HepG2 (cell line): Measurements from ENCODE around the gene PAPPA. TPM values are rescaled to one million over a fixed set of nuclear protein-coding genes. Genes with fewer than 3 reads are reported as not detected.

Experiments
- ATAC-seq: fragments of 200-7000 bp; cut with Tn5 transposase; 3 replicates; pipeline ENCODE4 v1.9.1; 2020; ENCODE audit warnings: mild to moderate bottlenecking, moderate library complexity
- BruUV-seq: library from RNA; stranded (reverse); fragments of 400-500 nt; replicated peaks from 2 replicates; lab custom pipeline; 2021; lab: Mats Ljungman, UMichigan
- CTCF ChIA-PET: fragments of 300-600 bp; formaldehyde crosslinking; extraction: SDS; loops from one replicate; lab custom pipeline; 2021; ENCODE audit warnings: low total read pairs, inconsistent platforms, low intra/inter-chr PET ratio; lab: Yijun Ruan, JAX
- POLR2A ChIA-PET: fragments of 350-600 bp; sonication (Branson Sonifier 250); formaldehyde crosslinking; loops from one replicate; lab custom pipeline; 2020; ENCODE audit warnings: antibody characterized with exemption, inconsistent platforms; lab: Yijun Ruan, JAX
- DNase-seq: peaks from one replicate; pipeline ENCODE4 v3.0.0-alpha.2; 2015; ENCODE audit warnings: low spot score
- FAIRE-seq: peaks from 3 replicates; lab custom pipeline; 2011; peaks lifted over from hg19 to GRCh38; lab: Jason Lieb, UNC
- H2AFZ ChIP-seq: one replicate; pipeline ENCODE4 v1.6.1; 2011; ENCODE audit warnings: low read length, inconsistent platforms
- H3K27ac ChIP-seq: fragments of 300-600 bp; 3 replicates; pipeline ENCODE4 v1.8.0; 2011; ENCODE audit warnings: mixed run types, mild to moderate bottlenecking, mixed read lengths, low read length, inconsistent platforms; ENCODE audit not compliant: insufficient read depth; ENCODE audit errors: extremely low read length
- H3K27me3 ChIP-seq, 2 experiments: fragments of 200-600 bp in 1 of 2; 2 replicates in 1 of 2; 3 replicates in 1 of 2; pipeline versions ENCODE4 v1.6.0 to v1.8.0; 2011; ENCODE audit warnings: low read length in 2 of 2, mild to moderate bottlenecking in 2 of 2, moderate library complexity in 2 of 2, inconsistent platforms in 1 of 2; ENCODE audit not compliant: insufficient read depth in 2 of 2, control insufficient read depth in 1 of 2
- H3K36me3 ChIP-seq, 2 experiments: fragments of 200-600 bp in 1 of 2; replicated peaks in 1 of 2; 2 replicates in 1 of 2; 3 replicates in 1 of 2; pipeline versions ENCODE4 v1.5.1 to v1.8.0; 2011; ENCODE audit warnings: low read length in 2 of 2, inconsistent platforms in 1 of 2; ENCODE audit not compliant: insufficient read depth in 2 of 2, control insufficient read depth in 1 of 2
- H3K4me1 ChIP-seq: 2 replicates; pipeline ENCODE4 v1.5.1; 2012; ENCODE audit warnings: low read length, inconsistent platforms; ENCODE audit not compliant: insufficient read depth
- H3K4me2 ChIP-seq: 2 replicates; pipeline ENCODE4 v1.6.0; 2011; ENCODE audit warnings: low read depth, low read length, inconsistent platforms
- H3K4me3 ChIP-seq, 3 experiments: fragments of 200-600 bp in 1 of 3; sonication (generic), shearing (Covaris generic) in 1 of 3; replicated peaks in 1 of 3; 2 replicates each; pipeline ENCODE4 v1.5.1; 2011 to 2016; ENCODE audit warnings: low read length in 3 of 3, inconsistent platforms in 2 of 3, low read depth in 2 of 3, mild to moderate bottlenecking in 2 of 3, control low read depth in 1 of 3, mixed read lengths in 1 of 3; ENCODE audit not compliant: insufficient read depth in 1 of 3
- H3K79me2 ChIP-seq: one replicate; pipeline ENCODE4 v1.6.1; 2011; ENCODE audit warnings: low read length, inconsistent platforms; ENCODE audit not compliant: insufficient read depth
- H3K9ac ChIP-seq: 2 replicates; pipeline ENCODE4 v1.6.0; 2011; ENCODE audit warnings: mild to moderate bottlenecking, low read depth, low read length, inconsistent platforms; ENCODE audit not compliant: insufficient read depth
- H3K9me3 ChIP-seq: 2 replicates; pipeline ENCODE4 v1.5.1; 2012; ENCODE audit warnings: mild to moderate bottlenecking, low read length
- H4K20me1 ChIP-seq: 2 replicates; pipeline ENCODE4 v1.6.0; 2011; ENCODE audit warnings: inconsistent platforms, mild to moderate bottlenecking, low read length, moderate library complexity; ENCODE audit not compliant: insufficient read depth
- ATAD3A ChIP-seq: sonication (generic); formaldehyde crosslinking; IDR thresholded peaks from 2 replicates; pipeline ENCODE4 v1.4.0; 2020; ENCODE audit warnings: missing genetic modification reagents
- JUN ChIP-seq: sonication (generic); formaldehyde crosslinking; IDR thresholded peaks from 2 replicates; pipeline ENCODE4 v1.4.0; 2020; ENCODE audit warnings: mild to moderate bottlenecking, missing genetic modification reagents
- KLF15 ChIP-seq: sonication (generic); formaldehyde crosslinking; IDR thresholded peaks from 2 replicates; pipeline ENCODE4 v1.8.1; 2023; ENCODE audit warnings: borderline replicate concordance, mild to moderate bottlenecking, inconsistent platforms, missing genetic modification reagents, mixed read lengths
- KLF6 ChIP-seq: IDR thresholded peaks from 2 replicates; pipeline ENCODE4 v1.8.0; 2016; ENCODE audit warnings: missing biosample characterization, missing genetic modification reagents
- LCORL ChIP-seq, 2 experiments: fragments of 450-650 bp in 1 of 2; sonication (generic) in 1 of 2; formaldehyde crosslinking in 1 of 2; IDR thresholded peaks; 2 replicates each; pipeline versions ENCODE4 v1.5.0 to v1.6.1; 2017 to 2020; ENCODE audit warnings: antibody characterized with exemption in 1 of 2, missing genetic modification reagents in 1 of 2
- MAFK ChIP-seq, 2 experiments: IDR thresholded peaks in 1 of 2; conservative IDR thresholded peaks in 1 of 2; 2 replicates each; pipeline ENCODE4 v1.6.1; 2011; ENCODE audit warnings: improper control_type of control experiment in 2 of 2, low read length in 2 of 2
- SOX13 ChIP-seq, 3 experiments: fragments of 450-650 bp in 1 of 3; sonication (generic) in 1 of 3; formaldehyde crosslinking in 1 of 3; IDR thresholded peaks in 2 of 3; conservative IDR thresholded peaks in 1 of 3; 2 replicates each; pipeline versions ENCODE4 v1.5.0 to v1.6.1; 2016 to 2020; ENCODE audit warnings: antibody characterized with exemption in 1 of 3, mild to moderate bottlenecking in 1 of 3, missing compliant biosample characterization in 1 of 3, missing genetic modification reagents in 1 of 3, moderate library complexity in 1 of 3
- TMF1 ChIP-seq: sonication (generic); formaldehyde crosslinking; IDR thresholded peaks from 2 replicates; pipeline ENCODE4 v1.8.1; 2022; ENCODE audit warnings: low read depth, missing genetic modification reagents
- ZKSCAN8 ChIP-seq: IDR thresholded peaks from 2 replicates; pipeline ENCODE4 v1.6.1; 2016; ENCODE audit warnings: borderline replicate concordance, missing genetic modification reagents, missing compliant biosample characterization
- ZNF446 ChIP-seq: sonication (generic); formaldehyde crosslinking; IDR thresholded peaks from 2 replicates; pipeline ENCODE4 v1.5.0; 2020; ENCODE audit warnings: mild to moderate bottlenecking, missing genetic modification reagents
- WGBS: methylation state at CpG from one replicate; pipeline ENCODE4 v1.1.6; 2017; ENCODE audit warnings: low lambda C conversion rate; 5-methylcytosine and 5-hydroxymethylcytosine counted together
- in situ Hi-C: cut with HindIII; loops from 2 replicates; pipeline ENCODE4 v1.10.0; 2017; ENCODE audit warnings: low pct_unique_long_range_greater_than_20kb; ENCODE audit not compliant: extremely low pct_ligation_motif_present
- intact Hi-C: fragments of 100-400 bp; cut with micrococcal nuclease; formaldehyde crosslinking; loops from one replicate; pipeline ENCODE4 v1.10.0; 2022; ENCODE audit not compliant: unreplicated experiment
- polyA plus RNA-seq, 8 experiments: library from polyadenylated mRNA; depleted of rRNA in 3 of 8; stranded (reverse) in 7 of 8; unstranded in 1 of 8; fragments of >200 nt; fragmentation: Illumina TruSeq in 4 of 8; extraction: Trizol in 4 of 8; gene quantifications; 2 replicates each; pipeline versions ENCODE4 v1.2.1 to v1.2.3, GENCODE V29; 2011 to 2016; ENCODE audit warnings: low read depth in 4 of 8, missing spikeins in 1 of 8, mixed read lengths in 1 of 8; ENCODE audit not compliant: insufficient read depth in 1 of 8
- total RNA-seq, 5 experiments: library from RNA; depleted of rRNA; stranded (reverse); fragments of >200 nt; fragmentation: Illumina TruSeq; extraction: Trizol; gene quantifications; 2 replicates each; pipeline ENCODE4 v1.2.3, GENCODE V29; 2016; ENCODE audit warnings: low read depth in 1 of 5

Gene PAPPA
- total and polyA plus RNA-seq, 2 of the 13 experiments (the other 11 are each of a cell fraction or from before 2014, with no cell fraction given): 0.09 to 0.11 TPM

DNA sequence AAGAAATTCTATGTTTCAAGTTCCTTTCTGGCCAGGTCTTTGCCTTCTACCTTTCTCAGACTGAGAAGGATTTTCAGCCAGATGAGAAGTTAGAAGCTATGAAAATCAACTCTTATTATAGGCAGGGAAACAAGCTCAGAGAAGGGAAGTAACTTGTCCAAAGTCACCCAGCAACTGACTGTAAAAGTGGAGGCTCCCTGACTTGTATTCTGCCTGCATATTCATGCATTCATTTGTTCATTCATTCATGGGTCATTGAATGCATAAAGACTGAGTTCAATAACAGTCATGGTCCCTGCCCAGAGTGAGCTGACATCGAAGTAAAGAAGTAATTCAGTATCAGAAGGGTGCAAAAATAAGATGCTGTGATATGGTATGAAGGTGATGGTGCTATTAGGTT lies 239.6 kb downstream of the PAPPA start:
- Histone ChIP-seq H3K27me3 (no peaks in the 10 kb centered on the region), H3K79me2 (no peaks in the 10 kb centered on the region), H3K27ac (no peak overlapping the region), H3K36me3 (no peaks in the 10 kb centered on the region), H3K4me2 (no peak overlapping the region), H2AFZ (no peak overlapping the region), H3K9ac (no peak overlapping the region), H3K9me3 (no peaks in the 10 kb centered on the region), H3K4me3 (no peak overlapping the region), H4K20me1 (no peaks in the 10 kb centered on the region), H3K4me1 (no peaks in the 10 kb centered on the region)
- intact Hi-C loops: no loop called here
- CTCF ChIA-PET: no interaction called here
- DNase-seq (no peak), ATAC-seq (no peak), FAIRE-seq (no peak)
- BruUV-seq: no TSS peak
- POLR2A ChIA-PET: no interaction called here
- WGBS: 78% methylated on average over 1 of the region's 1 CpG
- TF ChIP-seq KLF6 (CRISPR knock-in tag) (no peak), ZNF446 (no peak), TMF1 (CRISPR knock-in tag) (no peak), SOX13 (IDR thresholded peaks at IDR 0.05) (no peak), SOX13 (CRISPR knock-in tag; conservative IDR thresholded peaks at IDR 0.05 in 1 of 2, IDR thresholded peaks at IDR 0.05 in 1 of 2) (no peak), ATAD3A (no peak), KLF15 (CRISPR knock-in tag) (no peak), LCORL (IDR thresholded peaks at IDR 0.05) (no peak), LCORL (CRISPR knock-in tag; IDR thresholded peaks at IDR 0.05) (no peak), ZKSCAN8 (CRISPR knock-in tag) (no peak)
- in situ Hi-C loops: no loop called here

DNA sequence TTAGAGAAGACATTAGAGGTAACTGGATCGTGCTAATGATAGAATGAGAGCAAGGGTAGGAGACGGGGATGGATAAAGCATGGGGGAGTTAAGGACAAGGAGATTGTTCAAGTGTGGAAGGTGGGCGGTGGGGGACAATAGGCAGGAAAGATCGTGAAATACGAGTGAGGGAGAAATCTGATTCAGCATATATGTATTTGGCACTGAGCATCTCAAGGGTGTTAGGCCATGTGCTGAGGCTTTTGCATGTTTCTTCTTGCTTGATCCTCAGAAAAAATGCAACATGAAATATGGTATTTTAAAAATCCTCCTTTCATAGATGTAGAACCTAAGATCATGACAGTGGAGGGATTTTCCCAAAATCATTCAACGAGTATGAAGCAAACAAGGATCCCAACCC lies 240.5 kb downstream of the PAPPA start:
- ATAC-seq (no peak), FAIRE-seq (no peak), DNase-seq (no peak)
- BruUV-seq: no TSS peak
- WGBS: 98% methylated on average over 6 of the region's 6 CpGs
- H2AFZ ChIP-seq: no peak overlapping the region
- no peaks in the 10 kb centered on the region for H3K4me1 ChIP-seq
- H3K27ac ChIP-seq: no peak overlapping the region
- no peak overlapping the region for H3K9ac ChIP-seq
- no peaks in the 10 kb centered on the region for H3K27me3 ChIP-seq
- intact Hi-C loops (no loop called here), in situ Hi-C loops (no loop called here)
- H3K36me3 ChIP-seq: no peaks in the 10 kb centered on the region
- H3K4me2 ChIP-seq: no peak overlapping the region
- H3K79me2 ChIP-seq: no peaks in the 10 kb centered on the region
- no peak overlapping the region for H3K4me3 ChIP-seq
- TF ChIP-seq MAFK (conservative IDR thresholded peaks at IDR 0.05 in 1 of 2, IDR thresholded peaks at IDR 0.05 in 1 of 2; ENCODE audit: low read length in 2 of 2) (0 out of 4 replicates have a peak, but pooled peaks of 1 of the 2 experiments have one; percentile 5), JUN (CRISPR knock-in tag) (no peak)
- H3K9me3 ChIP-seq: no peaks in the 10 kb centered on the region
- no peaks in the 10 kb centered on the region for H4K20me1 ChIP-seq
- ChIA-PET CTCF (no interaction called here), POLR2A (no interaction called here)
